OCI-LY7 (cell line): Measurements from ENCODE around the gene NDUFB4.

ENCODE experiments used
- EZH2phosphoT487 ChIP-seq: fragments of 200-600 bp; sonication (generic); IDR thresholded peaks from 2 replicates; pipeline ENCODE4 v1.6.1; 2018; ENCODE audit warnings: low read depth, borderline replicate concordance, mild to moderate bottlenecking, mixed run types, antibody characterized with exemption, low read length, moderate library complexity, mixed read lengths
- TF ChIP-seq, protein P1 (sequence below): fragments of 200-600 bp; sonication (generic); conservative IDR thresholded peaks from 2 replicates; pipeline ENCODE4 v1.5.1; 2014; ENCODE audit warnings: mild to moderate bottlenecking, antibody characterized with exemption, low read length, moderate library complexity, mixed read lengths

GRCh38 chr3:120650311-120650710 is 54.2 kb downstream of the NDUFB4 start:
- TF ChIP-seq, protein P1, sequence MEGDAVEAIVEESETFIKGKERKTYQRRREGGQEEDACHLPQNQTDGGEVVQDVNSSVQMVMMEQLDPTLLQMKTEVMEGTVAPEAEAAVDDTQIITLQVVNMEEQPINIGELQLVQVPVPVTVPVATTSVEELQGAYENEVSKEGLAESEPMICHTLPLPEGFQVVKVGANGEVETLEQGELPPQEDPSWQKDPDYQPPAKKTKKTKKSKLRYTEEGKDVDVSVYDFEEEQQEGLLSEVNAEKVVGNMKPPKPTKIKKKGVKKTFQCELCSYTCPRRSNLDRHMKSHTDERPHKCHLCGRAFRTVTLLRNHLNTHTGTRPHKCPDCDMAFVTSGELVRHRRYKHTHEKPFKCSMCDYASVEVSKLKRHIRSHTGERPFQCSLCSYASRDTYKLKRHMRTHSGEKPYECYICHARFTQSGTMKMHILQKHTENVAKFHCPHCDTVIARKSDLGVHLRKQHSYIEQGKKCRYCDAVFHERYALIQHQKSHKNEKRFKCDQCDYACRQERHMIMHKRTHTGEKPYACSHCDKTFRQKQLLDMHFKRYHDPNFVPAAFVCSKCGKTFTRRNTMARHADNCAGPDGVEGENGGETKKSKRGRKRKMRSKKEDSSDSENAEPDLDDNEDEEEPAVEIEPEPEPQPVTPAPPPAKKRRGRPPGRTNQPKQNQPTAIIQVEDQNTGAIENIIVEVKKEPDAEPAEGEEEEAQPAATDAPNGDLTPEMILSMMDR = no peak
- no peak for TF ChIP-seq EZH2phosphoT487
